ENCODE data around the gene ACOXL. TPM values are rescaled to one million over a fixed set of nuclear protein-coding genes. Genes with fewer than 3 reads are reported as not detected.

Gene ACOXL
- total and polyA plus RNA-seq, 10 of the 15 experiments (the other 5 are each of a cell fraction or from before 2014, with no cell fraction given): 0.05 to 1.3 (median 0.71) TPM

GRCh38 chr2:111133603-111134002, 401.2 kb downstream of the ACOXL start:
- in situ Hi-C loops (cut with MboI) (no loop called here), intact Hi-C loops (cut with micrococcal nuclease; ENCODE audit: unreplicated experiment) (no loop called here)
- no peak overlapping the region for H3K9ac ChIP-seq (ENCODE audit: control insufficient read depth, insufficient read depth, low read length)
- no peak overlapping the region for H3K27ac ChIP-seq (ENCODE audit: control insufficient read depth, insufficient read depth)
- WGBS (ENCODE audit: insufficient coverage, insufficient replicate concordance, low lambda C conversion rate, missing lambda C conversion rate): 44% methylated on average over 2 of the region's 2 CpGs
- H3K36me3 ChIP-seq (ENCODE audit: control insufficient read depth in 2 of 2, insufficient read depth in 2 of 2, low read length in 1 of 2): peaks cover 0 to 5% of the 10 kb centered on the region in 2 experiments; a peak in 2 of 4 replicates
- H3K79me2 ChIP-seq (ENCODE audit: control insufficient read depth, insufficient read depth, low read length): peaks cover 3% of the 10 kb centered on the region; the same call in 1 of the 2 replicates
- no TSS peak for BruUV-seq (replicated peaks)
- no peaks in the 10 kb centered on the region for H3K27me3 ChIP-seq (replicated peaks in 1 of 2; ENCODE audit: control insufficient read depth in 2 of 2, insufficient read depth in 2 of 2, low read length in 1 of 2)
- no peak overlapping the region for H2AFZ ChIP-seq (ENCODE audit: control insufficient read depth, low read depth, low read length)
- peaks cover 5% of the 10 kb centered on the region for H4K20me1 ChIP-seq (ENCODE audit: control insufficient read depth, insufficient read depth)
- DNase-seq (ENCODE audit: low read depth, low spot score) (no peak), FAIRE-seq (peak; percentile 35), ATAC-seq (peak; percentile 11; the same call in 2 of the 3 replicates)
- no peaks in the 10 kb centered on the region for H3K9me3 ChIP-seq (replicated peaks; ENCODE audit: control insufficient read depth, insufficient read depth, low read length)
- H3K4me3 ChIP-seq: no peak overlapping the region
- ChIA-PET SMC1A (ENCODE audit: uncharacterized antibody, unreplicated experiment) (interaction anchor here (0.9 to 2.8 kb wide), 9 partner anchors 10 to 105 kb away, joined by 3 to 20 read pairs (median 3); no protein-coding TSS in a partner anchor), RAD21 (ENCODE audit: unreplicated experiment) (interaction anchor here (1.2 to 1.3 kb wide), 2 partner anchors 12 to 61 kb away, joined by 3 to 4 read pairs; no protein-coding TSS in a partner anchor), POLR2A (no interaction called here), CTCF (interaction anchor here (0.8 to 2.3 kb wide), 7 partner anchors 9 to 34 kb away, joined by 3 to 9 read pairs (median 4); no protein-coding TSS in a partner anchor)
- H3K4me2 ChIP-seq (ENCODE audit: control insufficient read depth, insufficient read depth): no peak overlapping the region
- TF ChIP-seq KLF5 (IDR thresholded peaks at IDR 0.05; ENCODE audit: partially characterized antibody) (no peak), SPI1 (IDR thresholded peaks at IDR 0.05; ENCODE audit: borderline replicate concordance, insufficient read depth, low read depth, low read length) (peak; percentile 42; the same call in 1 of the 2 replicates)
- no peaks in the 10 kb centered on the region for H3K4me1 ChIP-seq (ENCODE audit: control insufficient read depth, insufficient read depth, low read length)

DNA sequence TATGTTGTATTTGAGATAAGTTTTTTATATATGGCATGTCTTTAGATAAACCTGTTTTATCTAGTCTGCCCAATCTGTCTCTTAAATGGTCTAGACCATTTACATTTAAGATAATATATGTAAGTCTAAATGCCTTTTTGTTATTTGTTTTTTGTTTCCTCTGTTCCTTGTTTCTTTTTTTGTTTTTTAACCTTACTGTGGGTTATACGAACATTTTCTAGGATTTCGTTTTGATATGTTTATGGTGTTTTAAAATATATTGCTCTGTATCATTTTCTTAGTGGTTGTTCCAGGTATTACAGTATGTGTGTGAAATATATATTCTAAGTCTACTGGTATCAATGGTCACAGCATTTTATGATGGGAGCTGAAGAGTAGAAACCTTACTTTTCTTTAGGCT, 401.7 kb downstream of the ACOXL start:
- in situ Hi-C loops (cut with MboI) (no loop called here), intact Hi-C loops (cut with micrococcal nuclease; ENCODE audit: unreplicated experiment) (no loop called here)
- ChIA-PET SMC1A (ENCODE audit: uncharacterized antibody, unreplicated experiment) (interaction anchor here (1.4 to 2.8 kb wide), 4 partner anchors 10 to 75 kb away, joined by 3 to 20 read pairs (median 6); no protein-coding TSS in a partner anchor), RAD21 (ENCODE audit: unreplicated experiment) (interaction anchor here (1.2 to 1.3 kb wide), 2 partner anchors 11 to 61 kb away, joined by 3 to 4 read pairs; no protein-coding TSS in a partner anchor), CTCF (interaction anchor here (1.0 to 2.3 kb wide), 3 partner anchors 9 to 14 kb away, joined by 3 to 9 read pairs (median 3); no protein-coding TSS in a partner anchor), POLR2A (no interaction called here)
- Histone ChIP-seq H3K4me2 (ENCODE audit: control insufficient read depth, insufficient read depth) (no peak overlapping the region), H3K27ac (ENCODE audit: control insufficient read depth, insufficient read depth) (no peak overlapping the region), H4K20me1 (ENCODE audit: control insufficient read depth, insufficient read depth) (peaks cover 5% of the 10 kb centered on the region), H3K27me3 (replicated peaks in 1 of 2; ENCODE audit: control insufficient read depth in 2 of 2, insufficient read depth in 2 of 2, low read length in 1 of 2) (no peaks in the 10 kb centered on the region; a peak in 1 of 4 replicates), H3K9ac (ENCODE audit: control insufficient read depth, insufficient read depth, low read length) (no peak overlapping the region), H3K9me3 (replicated peaks; ENCODE audit: control insufficient read depth, insufficient read depth, low read length) (no peaks in the 10 kb centered on the region), H3K4me3 (no peak overlapping the region), H2AFZ (ENCODE audit: control insufficient read depth, low read depth, low read length) (no peak overlapping the region), H3K36me3 (ENCODE audit: control insufficient read depth in 2 of 2, insufficient read depth in 2 of 2, low read length in 1 of 2) (peaks cover 0 to 5% of the 10 kb centered on the region in 2 experiments; a peak in 2 of 4 replicates), H3K4me1 (ENCODE audit: control insufficient read depth, insufficient read depth, low read length) (no peaks in the 10 kb centered on the region), H3K79me2 (ENCODE audit: control insufficient read depth, insufficient read depth, low read length) (peaks cover 3% of the 10 kb centered on the region; the same call in 1 of the 2 replicates)
- FAIRE-seq (no peak), ATAC-seq (peak; percentile 45; the same call in 1 of the 3 replicates), DNase-seq (ENCODE audit: low read depth, low spot score) (no peak)
- BruUV-seq (replicated peaks): no TSS peak
- 70% methylated on average over 2 of the region's 2 CpGs for WGBS (ENCODE audit: insufficient coverage, insufficient replicate concordance, low lambda C conversion rate, missing lambda C conversion rate)
- TF ChIP-seq IKZF1 (conservative IDR thresholded peaks at IDR 0.05): no peak
- TF ChIP-seq CTCF (IDR thresholded peaks at IDR 0.05 in 2 of 3, conservative IDR thresholded peaks at IDR 0.05 in 1 of 3; ENCODE audit: control insufficient read depth in 2 of 3, extremely low read depth in 1 of 3, insufficient read depth in 1 of 3, low read depth in 3 of 3, low read length in 3 of 3): 0 out of 6 replicates have a peak, but pooled peaks of 1 of the 3 experiments have one; percentile 8

Measured in GM12878 (cell line).